Mucosa of descending colon (tissue), 3 donors: ENCODE measurements around the gene MBTPS1. TPM values are rescaled to one million over a fixed set of nuclear protein-coding genes. Genes with fewer than 3 reads are reported as not detected.

Source experiments
- ATAC-seq: fragments of 200-7000 bp; cut with Tn5 transposase; one replicate; pipeline ENCODE4 v1.9.1; 2020; ENCODE audit warnings: mild to moderate bottlenecking, moderate library complexity
- DNase-seq, 3 donors: peaks; one replicate each; pipeline ENCODE4 v3.0.0-alpha.2; 2020
- H3K36me3 ChIP-seq: fragments of 200-600 bp; one replicate; pipeline ENCODE4 v1.8.0; 2021; ENCODE audit warnings: low read depth, mild to moderate bottlenecking
- H3K4me1 ChIP-seq: fragments of 200-600 bp; one replicate; pipeline ENCODE4 v1.8.0; 2021; ENCODE audit warnings: low read depth, mild to moderate bottlenecking
- H3K4me3 ChIP-seq: fragments of 200-600 bp; one replicate; pipeline ENCODE4 v1.8.0; 2021; ENCODE audit warnings: mild to moderate bottlenecking
- H3K9me3 ChIP-seq: fragments of 200-600 bp; one replicate; pipeline ENCODE4 v1.8.0; 2021; ENCODE audit warnings: mild to moderate bottlenecking
- CTCF ChIP-seq: fragments of 200-600 bp; IDR thresholded peaks from one replicate; pipeline ENCODE4 v1.8.0; 2022; ENCODE audit warnings: antibody characterized with exemption, mild to moderate bottlenecking
- intact Hi-C, 2 donors: fragments of 100-400 bp; cut with DNase I in 1 of 2; cut with micrococcal nuclease in 1 of 2; formaldehyde crosslinking; loops; one replicate each; pipeline versions ENCODE4 v1.11.0 to v1.11.1; 2022; cut with DNase I, micrococcal nuclease
- total RNA-seq, 3 donors: library from RNA; stranded (reverse); fragmentation: NEBNext Ultra II Directional in 2 of 3; extraction: Animal tissue kit (Norgen Biotek cat#: 25700) in 2 of 3; gene quantifications; one replicate each; pipeline versions ENCODE4 v1.2.1 to v1.2.4, GENCODE V29; 2021 to 2023
- donor health status: DM: no; HTN: no; CAD: no; lungs with moderate emphysema.
- donor health status: DM: no; HTN: no; CAD: no.
- donor health status: DM: no; HTN: yes; CAD: no.

Gene MBTPS1
- total RNA-seq, 3 donors from 2014 or later, result 66.1 to 97.0 (median 93.4) TPM

GRCh38 chr16:84059946-84060901 lies 56.5 kb downstream of the MBTPS1 start:
- no peak for TF ChIP-seq CTCF
- Histone ChIP-seq H3K4me3 (no peak overlapping the region), H3K4me1 (no peaks in the 10 kb centered on the region), H3K36me3 (peaks cover 12% of the 10 kb centered on the region), H3K9me3 (no peaks in the 10 kb centered on the region)
- ATAC-seq, result no peak
- DNase-seq, result no peak
- intact Hi-C loops, result loop anchor here (5.0 to 10.0 kb wide), 2 partner anchors 93 to 95 kb away; partner anchors contain the start of gene NECAB2 (in 2 of the 2)

- intact Hi-C loops, result no loop called here
- no peak for DNase-seq
- H3K9me3 ChIP-seq, result no peaks in the 10 kb centered on the region
- no peak overlapping the region for H3K4me3 ChIP-seq
- no peak for ATAC-seq
- peaks cover 19% of the 10 kb centered on the region for H3K36me3 ChIP-seq
- no peak for TF ChIP-seq CTCF
- H3K4me1 ChIP-seq, result no peaks in the 10 kb centered on the region
Observed at GRCh38 chr16:84059111-84059510, 57.6 kb downstream of the MBTPS1 start.

GRCh38 chr16:84058664-84059063 lies 58.1 kb downstream of the MBTPS1 start:
- Histone ChIP-seq H3K4me3 (no peak overlapping the region), H3K4me1 (no peaks in the 10 kb centered on the region), H3K9me3 (no peaks in the 10 kb centered on the region), H3K36me3 (peaks cover 24% of the 10 kb centered on the region)
- no peak for TF ChIP-seq CTCF
- no peak for DNase-seq
- no peak for ATAC-seq
- intact Hi-C loops, result no loop called here

- ATAC-seq (no peak), DNase-seq (no peak)
- no peaks in the 10 kb centered on the region for H3K9me3 ChIP-seq
- H3K36me3 ChIP-seq, result peaks cover 25% of the 10 kb centered on the region
- TF ChIP-seq CTCF, result no peak
- no peak overlapping the region for H3K4me3 ChIP-seq
- no peaks in the 10 kb centered on the region for H3K4me1 ChIP-seq
- intact Hi-C loops, result no loop called here
Observed at GRCh38 chr16:84058211-84058610, 58.5 kb downstream of the MBTPS1 start.

GRCh38 chr16:84056933-84057332 lies 59.8 kb downstream of the MBTPS1 start:
- ATAC-seq (no peak), DNase-seq (no peak)
- no peak for TF ChIP-seq CTCF
- Histone ChIP-seq H3K4me3 (no peak overlapping the region), H3K9me3 (no peaks in the 10 kb centered on the region), H3K4me1 (no peaks in the 10 kb centered on the region), H3K36me3 (peaks cover 25% of the 10 kb centered on the region)
- intact Hi-C loops, result no loop called here
